Prostate gland (tissue), 2 donors: ENCODE results near the gene BLVRB.

Experiments used
- POLR2A ChIP-seq: fragments of 450-650 bp; IDR thresholded peaks from one replicate; pipeline ENCODE4 v1.6.1; 2016; ENCODE audit warnings: antibody characterized with exemption, mild to moderate bottlenecking
- POLR2AphosphoS5 ChIP-seq: sonication (generic); formaldehyde crosslinking; IDR thresholded peaks from one replicate; pipeline ENCODE4 v1.6.1; 2017; ENCODE audit warnings: antibody characterized with exemption
- TF ChIP-seq, protein P1 (sequence below), 4 experiments: fragments of 200-600 bp in 2 of 4; fragments of 450-650 bp in 2 of 4; sonication (generic) in 2 of 4; IDR thresholded peaks; 1 replicate in 3 of 4; 2 replicates in 1 of 4; pipeline ENCODE4 v1.5.1; 2016 to 2019; ENCODE audit warnings: antibody characterized with exemption in 4 of 4, mild to moderate bottlenecking in 2 of 4, moderate library complexity in 2 of 4

DNA sequence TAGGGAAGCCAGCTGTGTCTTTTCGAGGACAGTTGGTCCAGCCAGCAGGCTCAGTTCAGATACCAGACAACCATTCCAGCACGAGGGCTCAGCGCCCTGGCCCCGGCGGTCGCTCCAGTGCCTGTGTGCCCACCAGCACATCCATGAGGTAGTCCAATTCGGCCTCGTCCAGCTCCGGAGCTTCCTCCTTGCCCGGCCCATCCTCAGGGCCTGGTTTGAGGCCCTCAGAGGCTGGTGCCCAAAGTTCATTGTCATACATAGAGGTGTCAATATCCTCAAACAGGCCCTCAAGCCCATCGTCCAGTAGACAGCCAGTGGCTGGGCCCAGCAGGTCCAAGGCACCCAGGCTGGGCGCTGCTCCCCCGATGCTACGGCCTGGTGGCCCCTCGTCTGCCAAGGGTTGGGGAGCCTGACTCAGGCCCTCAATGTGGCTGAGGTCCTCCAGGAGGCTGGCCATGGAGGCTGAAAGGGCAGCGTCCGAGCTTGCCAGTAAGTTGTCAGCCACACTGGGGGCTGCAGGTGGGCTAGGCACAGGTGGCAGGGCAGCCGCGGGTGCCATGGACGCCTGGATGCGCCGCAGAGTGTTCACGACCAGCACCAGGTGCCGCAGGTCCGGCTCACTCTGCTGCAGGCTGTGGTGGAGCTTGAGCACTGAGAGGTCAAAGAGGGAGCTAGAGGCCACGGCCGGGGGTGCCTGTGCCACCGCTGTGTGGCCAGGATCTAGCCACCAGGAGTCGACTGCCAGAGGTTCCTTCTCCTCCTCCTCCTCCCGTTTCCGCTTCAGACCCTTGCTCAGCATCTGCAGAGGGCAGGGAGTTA is 42.6 kb downstream of the BLVRB start:
- TF ChIP-seq POLR2AphosphoS5 = no peak
- TF ChIP-seq, protein P1, sequence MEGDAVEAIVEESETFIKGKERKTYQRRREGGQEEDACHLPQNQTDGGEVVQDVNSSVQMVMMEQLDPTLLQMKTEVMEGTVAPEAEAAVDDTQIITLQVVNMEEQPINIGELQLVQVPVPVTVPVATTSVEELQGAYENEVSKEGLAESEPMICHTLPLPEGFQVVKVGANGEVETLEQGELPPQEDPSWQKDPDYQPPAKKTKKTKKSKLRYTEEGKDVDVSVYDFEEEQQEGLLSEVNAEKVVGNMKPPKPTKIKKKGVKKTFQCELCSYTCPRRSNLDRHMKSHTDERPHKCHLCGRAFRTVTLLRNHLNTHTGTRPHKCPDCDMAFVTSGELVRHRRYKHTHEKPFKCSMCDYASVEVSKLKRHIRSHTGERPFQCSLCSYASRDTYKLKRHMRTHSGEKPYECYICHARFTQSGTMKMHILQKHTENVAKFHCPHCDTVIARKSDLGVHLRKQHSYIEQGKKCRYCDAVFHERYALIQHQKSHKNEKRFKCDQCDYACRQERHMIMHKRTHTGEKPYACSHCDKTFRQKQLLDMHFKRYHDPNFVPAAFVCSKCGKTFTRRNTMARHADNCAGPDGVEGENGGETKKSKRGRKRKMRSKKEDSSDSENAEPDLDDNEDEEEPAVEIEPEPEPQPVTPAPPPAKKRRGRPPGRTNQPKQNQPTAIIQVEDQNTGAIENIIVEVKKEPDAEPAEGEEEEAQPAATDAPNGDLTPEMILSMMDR (IDR thresholded peaks at IDR 0.05) = no peak
- no peak for TF ChIP-seq POLR2A
